Tibial nerve (tissue), 4 donors: ENCODE results near the gene CLEC5A. TPM values are rescaled to one million over a fixed set of nuclear protein-coding genes. Genes with fewer than 3 reads are reported as not detected.

Experiments used
- DNase-seq, 2 donors: peaks; one replicate each; pipeline ENCODE4 v3.0.0-alpha.2; 2019; ENCODE audit warnings: low spot score in 2 of 2
- H3K27ac ChIP-seq, 4 donors: fragments of 200-600 bp; sonication (generic) in 3 of 4; one replicate each; pipeline ENCODE4 v1.5.1; 2017 to 2019; ENCODE audit warnings: mild to moderate bottlenecking in 1 of 4
- H3K27me3 ChIP-seq, 2 donors: fragments of 200-600 bp; sonication (generic) in 1 of 2; one replicate each; pipeline versions ENCODE4 v1.5.1 to v1.6.0; 2017 to 2019
- H3K36me3 ChIP-seq, 3 donors: fragments of 200-600 bp; sonication (generic); one replicate each; pipeline ENCODE4 v1.5.1; 2018 to 2019
- H3K4me1 ChIP-seq, 4 donors: fragments of 200-600 bp; sonication (generic) in 3 of 4; one replicate each; pipeline ENCODE4 v1.5.1; 2017 to 2019
- H3K4me3 ChIP-seq, 4 donors: fragments of 200-600 bp; sonication (generic) in 3 of 4; one replicate each; pipeline ENCODE4 v1.5.1; 2017 to 2019; ENCODE audit warnings: mild to moderate bottlenecking in 1 of 4, moderate library complexity in 1 of 4
- H3K9me3 ChIP-seq, 4 donors: fragments of 200-600 bp; sonication (generic) in 3 of 4; one replicate each; pipeline ENCODE4 v1.5.1; 2017 to 2019
- CTCF ChIP-seq, 5 experiments: fragments of 200-600 bp in 3 of 5; fragments of 450-650 bp in 2 of 5; sonication (generic) in 3 of 5; IDR thresholded peaks; one replicate each; pipeline ENCODE4 v1.5.1; 2016 to 2019; ENCODE audit warnings: antibody characterized with exemption in 5 of 5, mild to moderate bottlenecking in 3 of 5, moderate library complexity in 2 of 5
- EP300 ChIP-seq, 2 donors: sonication (generic); formaldehyde crosslinking; IDR thresholded peaks; one replicate each; pipeline ENCODE4 v1.6.1; 2017; ENCODE audit warnings: antibody characterized with exemption in 2 of 2, mild to moderate bottlenecking in 1 of 2
- POLR2A ChIP-seq, 2 donors: fragments of 450-650 bp; IDR thresholded peaks; one replicate each; pipeline ENCODE4 v1.6.1; 2017; ENCODE audit warnings: antibody characterized with exemption in 2 of 2, mild to moderate bottlenecking in 2 of 2, moderate library complexity in 2 of 2
- WGBS, 2 donors: methylation state at CpG; one replicate each; pipeline ENCODE4 v1.1.5; 2018; 5-methylcytosine and 5-hydroxymethylcytosine counted together
- total RNA-seq, 4 donors: library from RNA; depleted of rRNA; stranded (reverse); fragments of >200 nt; gene quantifications; one replicate each; pipeline ENCODE4 v1.1.0, GENCODE V29; 2016

Gene CLEC5A
- total RNA-seq, 4 donors from 2014 or later = 3.0 to 13.1 (median 3.7) TPM

- Histone ChIP-seq H3K27me3 (no peaks in the 10 kb centered on the region), H3K4me3 (no peak overlapping the region), H3K4me1 (peaks cover 0 to 3% (median 0%) of the 10 kb centered on the region in 4 donors), H3K9me3 (no peaks in the 10 kb centered on the region), H3K36me3 (no peaks in the 10 kb centered on the region), H3K27ac (no peak overlapping the region)
- TF ChIP-seq CTCF (IDR thresholded peaks at IDR 0.05) = no peak
- TF ChIP-seq EP300 (IDR thresholded peaks at IDR 0.05) = no peak
- TF ChIP-seq POLR2A (IDR thresholded peaks at IDR 0.05) = no peak
- no peak for DNase-seq
- WGBS, 2 donors = 48 to 52% methylated on average over 11 of the region's 11 CpGs
These were observed 29.9 kb upstream of the CLEC5A start for GRCh38 chr7:141976524-141977245.

GRCh38 chr7:141975806-141976523, 29.2 kb upstream of the CLEC5A start:
- Histone ChIP-seq H3K9me3 (no peaks in the 10 kb centered on the region), H3K4me3 (peak overlapping the region in 1 of 4 donors; percentile 34), H3K27ac (peak overlapping the region in 1 of 4 donors; percentile 44), H3K27me3 (no peaks in the 10 kb centered on the region), H3K36me3 (no peaks in the 10 kb centered on the region), H3K4me1 (peaks cover 0 to 3% (median 0%) of the 10 kb centered on the region in 4 donors)
- WGBS, 2 donors = 18% methylated on average over 21 of the region's 21 CpGs
- DNase-seq = peak; percentile 40 to 55
- TF ChIP-seq POLR2A (IDR thresholded peaks at IDR 0.05) (no peak), CTCF (IDR thresholded peaks at IDR 0.05) (peak; percentile 46 to 69 (median 62)), EP300 (IDR thresholded peaks at IDR 0.05) (no peak)

GRCh38 chr7:141974831-141975230, 28.1 kb upstream of the CLEC5A start:
- peaks cover 0 to 3% (median 0%) of the 10 kb centered on the region in 4 donors for H3K4me1 ChIP-seq
- H3K4me3 ChIP-seq = no peak overlapping the region
- H3K9me3 ChIP-seq = no peaks in the 10 kb centered on the region
- 71 to 77% methylated on average over 2 of the region's 2 CpGs for WGBS, 2 donors
- no peak overlapping the region for H3K27ac ChIP-seq
- no peaks in the 10 kb centered on the region for H3K36me3 ChIP-seq
- DNase-seq = no peak
- TF ChIP-seq EP300 (IDR thresholded peaks at IDR 0.05) (no peak), POLR2A (IDR thresholded peaks at IDR 0.05) (no peak), CTCF (IDR thresholded peaks at IDR 0.05) (no peak)
- no peaks in the 10 kb centered on the region for H3K27me3 ChIP-seq

GRCh38 chr7:141973673-141974072, 26.9 kb upstream of the CLEC5A start, which contains the start of gene TAS2R38:
Gene TAS2R38 (minus strand): TSS chr7:141973773. CDS start chr7:141973689, 84 bp downstream.
- Histone ChIP-seq H3K4me1 (peaks cover 0 to 3% (median 0%) of the 10 kb centered on the region in 4 donors), H3K27ac (no peak within 1 kb of the TSS), H3K36me3 (no peaks in the 10 kb centered on the region), H3K4me3 (no peak within 1 kb of the TSS), H3K9me3 (no peaks in the 10 kb centered on the region), H3K27me3 (no peaks in the 10 kb centered on the region)
- no peak for DNase-seq
- WGBS, 2 donors = 87 to 88% methylated on average over 7 of the region's 7 CpGs
- no peak for TF ChIP-seq POLR2A (IDR thresholded peaks at IDR 0.05)
- TF ChIP-seq EP300 (IDR thresholded peaks at IDR 0.05) = no peak
- TF ChIP-seq CTCF (IDR thresholded peaks at IDR 0.05) = no peak
